Subcutaneous abdominal adipose tissue (tissue), 5 donors: ENCODE results near the gene UMAD1.

ENCODE experiments used
- H3K27ac ChIP-seq: one replicate; pipeline ENCODE4 v1.7.0; 2013; ENCODE audit warnings: low read depth, mild to moderate bottlenecking, inconsistent platforms, low read length, moderate library complexity
- H3K27me3 ChIP-seq, 5 donors: one replicate each; pipeline ENCODE4 v1.7.0; 2013; ENCODE audit warnings: low read length in 5 of 5, inconsistent platforms in 1 of 5; ENCODE audit not compliant: control insufficient read depth in 5 of 5, insufficient read depth in 4 of 5
- H3K36me3 ChIP-seq, 5 donors: one replicate each; pipeline ENCODE4 v1.7.0; 2013; ENCODE audit warnings: low read length in 5 of 5; ENCODE audit not compliant: control insufficient read depth in 5 of 5, insufficient read depth in 5 of 5
- H3K4me1 ChIP-seq, 5 donors: one replicate each; pipeline ENCODE4 v1.7.0; 2013; ENCODE audit warnings: low read length in 5 of 5, mild to moderate bottlenecking in 3 of 5, moderate library complexity in 1 of 5; ENCODE audit not compliant: control insufficient read depth in 5 of 5, insufficient read depth in 5 of 5
- H3K4me3 ChIP-seq, 5 donors: one replicate each; pipeline ENCODE4 v1.7.0; 2013; ENCODE audit warnings: low read length in 5 of 5, low read depth in 1 of 5
- H3K9ac ChIP-seq, 5 donors: one replicate each; pipeline ENCODE4 v1.7.0; 2013; ENCODE audit warnings: low read length in 5 of 5, mild to moderate bottlenecking in 4 of 5, moderate library complexity in 3 of 5
- H3K9me3 ChIP-seq, 5 donors: one replicate each; pipeline ENCODE4 v1.7.0; 2013; ENCODE audit warnings: low read length in 5 of 5; ENCODE audit not compliant: control insufficient read depth in 5 of 5
- donor health status: healthy.
- donor health status: healthy.
- donor health status: healthy.
- donor health status: healthy.
- donor health status: healthy.

UMAD1 gene

DNA sequence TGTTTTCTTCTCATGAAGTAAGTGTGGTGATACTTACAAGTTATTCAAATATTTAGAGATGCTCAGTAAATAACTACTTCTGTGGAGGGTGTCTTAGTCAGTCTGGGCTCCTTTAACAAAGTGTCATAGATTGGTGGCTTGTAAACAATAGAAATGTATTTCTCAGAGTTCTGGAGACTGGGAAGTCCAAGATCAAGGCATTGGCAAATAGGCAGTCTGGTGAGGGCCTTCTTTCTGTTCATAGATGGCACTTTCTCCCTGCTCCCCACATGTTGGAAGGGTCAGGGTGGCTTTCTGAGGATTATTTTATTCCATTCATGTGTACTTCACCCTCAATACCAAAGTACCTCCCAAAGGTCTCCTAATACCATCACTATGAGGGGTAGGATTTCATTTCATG, 59.4 kb downstream of the UMAD1 start:
- Histone ChIP-seq H3K9me3 (no peaks in the 10 kb centered on the region), H3K4me1 (peaks cover 0 to 41% (median 17%) of the 10 kb centered on the region in 5 donors), H3K27me3 (no peaks in the 10 kb centered on the region), H3K9ac (no peak overlapping the region), H3K36me3 (no peaks in the 10 kb centered on the region), H3K4me3 (no peak overlapping the region), H3K27ac (peak overlapping the region; percentile 24)

DNA sequence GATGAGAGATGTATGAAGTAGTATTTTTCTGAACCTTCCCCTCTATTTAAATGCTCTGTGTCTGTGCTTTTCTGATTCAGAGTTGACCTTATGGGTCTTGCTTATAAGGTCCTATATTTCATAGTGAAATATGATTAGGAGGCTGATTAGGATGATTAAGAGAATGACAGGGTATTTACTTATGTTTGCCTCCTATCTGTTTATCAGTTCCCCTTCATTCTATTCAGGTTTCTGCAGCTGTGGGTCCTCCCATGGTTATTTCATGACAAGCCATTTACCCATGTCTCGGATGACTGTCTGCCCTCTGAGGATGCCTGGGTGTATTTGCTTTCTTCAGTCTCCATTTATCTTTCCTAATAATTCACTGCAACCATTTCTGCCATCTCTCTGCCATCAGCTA, 61.0 kb downstream of the UMAD1 start:
- no peak overlapping the region for H3K9ac ChIP-seq
- H3K27ac ChIP-seq = no peak overlapping the region
- H3K9me3 ChIP-seq = no peaks in the 10 kb centered on the region
- H3K4me3 ChIP-seq = no peak overlapping the region
- no peaks in the 10 kb centered on the region for H3K27me3 ChIP-seq
- H3K36me3 ChIP-seq = no peaks in the 10 kb centered on the region
- peaks cover 0 to 35% (median 9%) of the 10 kb centered on the region in 5 donors for H3K4me1 ChIP-seq

- Histone ChIP-seq H3K27ac (no peak overlapping the region), H3K9ac (no peak overlapping the region), H3K4me1 (peaks cover 1 to 28% (median 9%) of the 10 kb centered on the region in 5 donors), H3K36me3 (no peaks in the 10 kb centered on the region), H3K27me3 (no peaks in the 10 kb centered on the region), H3K9me3 (no peaks in the 10 kb centered on the region), H3K4me3 (no peak overlapping the region)
These were observed 62.3 kb downstream of the UMAD1 start for GRCh38 chr7:7702826-7703225.

DNA sequence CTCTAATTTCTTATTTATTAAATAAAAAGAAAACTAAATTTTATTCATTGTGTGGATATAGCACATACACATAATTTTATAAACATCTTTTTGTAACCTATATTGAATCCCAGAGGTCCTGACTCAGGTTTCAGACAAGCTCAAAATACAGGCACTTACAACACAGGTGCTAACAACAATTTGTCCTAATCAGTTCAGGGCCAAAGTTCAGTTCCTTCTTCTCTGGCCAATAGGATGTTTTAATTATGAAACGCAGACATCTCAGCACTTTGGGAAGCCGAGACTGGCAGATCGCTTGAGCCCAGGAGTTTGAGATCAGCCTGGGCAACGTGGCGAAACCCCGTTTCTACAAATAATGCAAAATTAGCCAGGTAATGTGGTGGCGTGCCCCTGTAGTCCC, 62.9 kb downstream of the UMAD1 start:
- no peaks in the 10 kb centered on the region for H3K36me3 ChIP-seq
- no peaks in the 10 kb centered on the region for H3K9me3 ChIP-seq
- no peak overlapping the region for H3K27ac ChIP-seq
- H3K27me3 ChIP-seq = no peaks in the 10 kb centered on the region
- H3K4me3 ChIP-seq = no peak overlapping the region
- H3K4me1 ChIP-seq = peaks cover 1 to 23% (median 9%) of the 10 kb centered on the region in 5 donors
- no peak overlapping the region for H3K9ac ChIP-seq

DNA sequence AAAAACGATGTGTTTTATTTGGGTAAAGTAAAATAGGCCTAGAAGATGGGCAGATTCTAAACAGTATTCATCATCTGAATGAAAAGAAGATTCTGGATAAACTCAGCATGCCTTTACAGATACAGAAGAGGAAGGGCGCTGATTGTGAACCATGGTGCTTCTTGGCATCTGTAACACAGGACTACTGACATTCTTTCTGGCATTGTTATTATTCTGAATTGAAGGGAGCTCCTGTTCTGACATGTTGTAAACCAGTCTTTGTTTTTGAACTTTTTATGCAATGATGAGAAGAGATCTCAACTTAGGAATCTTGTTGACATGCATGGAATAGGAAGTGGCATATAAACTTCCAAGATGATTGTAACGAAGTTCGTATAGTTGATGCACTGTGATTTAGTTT, 64.3 kb downstream of the UMAD1 start:
- H3K4me3 ChIP-seq = no peak overlapping the region
- peaks cover 0 to 16% (median 2%) of the 10 kb centered on the region in 5 donors for H3K4me1 ChIP-seq
- H3K27me3 ChIP-seq = no peaks in the 10 kb centered on the region
- H3K9me3 ChIP-seq = no peaks in the 10 kb centered on the region
- no peaks in the 10 kb centered on the region for H3K36me3 ChIP-seq
- no peak overlapping the region for H3K9ac ChIP-seq
- H3K27ac ChIP-seq = no peak overlapping the region

DNA sequence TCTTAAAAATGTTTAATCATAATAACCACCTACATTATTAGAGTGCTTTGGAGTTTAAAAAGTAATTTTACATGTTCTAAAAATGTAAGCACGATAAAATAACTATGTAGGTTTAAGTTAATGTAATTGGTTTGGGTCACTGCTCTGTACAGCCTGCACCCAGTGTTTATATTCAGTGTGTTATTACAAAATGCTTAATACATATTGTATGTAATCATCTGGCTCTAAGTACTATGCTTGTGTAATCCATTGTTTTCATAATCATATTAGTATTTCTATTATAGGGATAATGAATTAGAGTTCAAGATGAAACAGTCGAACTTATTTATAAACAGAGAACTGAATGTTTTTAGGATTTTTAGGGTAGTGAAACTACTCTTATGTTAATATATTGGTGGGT, 64.8 kb downstream of the UMAD1 start:
- H3K9ac ChIP-seq = no peak overlapping the region
- H3K9me3 ChIP-seq = no peaks in the 10 kb centered on the region
- no peaks in the 10 kb centered on the region for H3K27me3 ChIP-seq
- H3K4me3 ChIP-seq = no peak overlapping the region
- H3K27ac ChIP-seq = no peak overlapping the region
- H3K4me1 ChIP-seq = peaks cover 0 to 12% (median 2%) of the 10 kb centered on the region in 5 donors
- no peaks in the 10 kb centered on the region for H3K36me3 ChIP-seq

DNA sequence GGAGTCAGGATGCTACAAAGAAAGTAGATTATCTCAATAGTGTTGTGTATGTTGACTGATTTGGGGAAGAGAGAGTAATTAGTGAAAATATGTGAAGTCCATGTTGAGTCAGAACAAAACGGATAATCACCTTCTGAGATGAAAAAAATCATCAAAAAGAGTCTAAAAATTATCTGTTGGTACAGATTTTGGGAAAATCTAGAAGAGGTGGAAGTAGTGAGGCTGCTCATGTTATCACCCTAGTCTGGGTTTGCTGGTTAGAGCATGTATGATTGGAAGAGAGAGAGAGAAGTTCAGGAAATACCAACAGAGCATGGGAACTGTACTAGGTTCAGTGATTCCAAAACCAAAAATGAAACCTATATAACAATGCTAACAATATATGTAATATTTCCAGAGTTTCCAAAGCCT, 65.6 kb downstream of the UMAD1 start:
- Histone ChIP-seq H3K9ac (no peak overlapping the region), H3K27ac (no peak overlapping the region), H3K27me3 (no peaks in the 10 kb centered on the region), H3K4me3 (no peak overlapping the region), H3K9me3 (no peaks in the 10 kb centered on the region), H3K36me3 (no peaks in the 10 kb centered on the region), H3K4me1 (peaks cover 0 to 12% (median 2%) of the 10 kb centered on the region in 5 donors)

- H3K9me3 ChIP-seq = no peaks in the 10 kb centered on the region
- no peaks in the 10 kb centered on the region for H3K27me3 ChIP-seq
- H3K9ac ChIP-seq = no peak overlapping the region
- no peak overlapping the region for H3K27ac ChIP-seq
- H3K4me1 ChIP-seq = peaks cover 0 to 12% (median 2%) of the 10 kb centered on the region in 5 donors
- no peaks in the 10 kb centered on the region for H3K36me3 ChIP-seq
- H3K4me3 ChIP-seq = no peak overlapping the region
These were observed 66.1 kb downstream of the UMAD1 start for GRCh38 chr7:7706556-7707172.

- no peak overlapping the region for H3K27ac ChIP-seq
- H3K4me3 ChIP-seq = no peak overlapping the region
- H3K9ac ChIP-seq = no peak overlapping the region
- H3K9me3 ChIP-seq = no peaks in the 10 kb centered on the region
- peaks cover 0 to 12% (median 2%) of the 10 kb centered on the region in 5 donors for H3K4me1 ChIP-seq
- H3K36me3 ChIP-seq = no peaks in the 10 kb centered on the region
- H3K27me3 ChIP-seq = no peaks in the 10 kb centered on the region
These were observed 66.7 kb downstream of the UMAD1 start for GRCh38 chr7:7707246-7707645.

DNA sequence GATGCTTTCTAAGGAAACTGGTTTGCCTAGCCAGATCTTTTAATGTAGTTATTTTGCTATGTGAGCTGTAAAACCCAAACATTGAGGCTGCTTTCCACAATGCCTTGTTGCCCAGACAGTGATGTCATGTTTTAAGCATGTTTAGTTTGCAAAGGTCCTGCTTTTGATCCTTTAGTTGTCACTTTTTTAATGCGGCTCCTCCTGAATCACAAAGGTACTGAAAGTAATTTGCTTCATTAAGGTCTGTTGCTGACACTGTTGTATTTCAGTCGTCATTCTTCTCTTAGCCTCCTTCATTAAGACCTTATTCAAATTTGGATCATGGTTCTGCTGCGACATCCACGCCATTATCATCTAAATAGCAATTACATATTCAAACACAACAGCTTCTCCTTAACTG, 67.3 kb downstream of the UMAD1 start:
- Histone ChIP-seq H3K4me3 (no peak overlapping the region), H3K27ac (no peak overlapping the region), H3K9me3 (no peaks in the 10 kb centered on the region), H3K4me1 (peaks cover 0 to 9% (median 1%) of the 10 kb centered on the region in 5 donors), H3K9ac (no peak overlapping the region), H3K27me3 (no peaks in the 10 kb centered on the region), H3K36me3 (no peaks in the 10 kb centered on the region)
